GM20000 (cell line): ENCODE measurements around the gene MTHFS.
A peak's percentile ranks its signal among the peaks of the same experiment; 100 is the strongest.

ENCODE experiments used
- DNase-seq: peaks from one replicate; pipeline ENCODE4 v3.0.0; 2012; ENCODE audit warnings: low spot score
- CTCF ChIP-seq: IDR thresholded peaks from 2 replicates; pipeline ENCODE4 v1.5.1; 2012; ENCODE audit warnings: mild to moderate bottlenecking, control low read depth; ENCODE audit errors: extremely low read depth, missing control alignments

MTHFS gene

GRCh38 chr15:79863886-79864285 is 32.9 kb downstream of the MTHFS start:
- DNase-seq, result no peak
- TF ChIP-seq CTCF, result no peak

- DNase-seq, result no peak
- no peak for TF ChIP-seq CTCF
Measured at GRCh38 chr15:79862191-79862590, 34.6 kb downstream of the MTHFS start.

DNA sequence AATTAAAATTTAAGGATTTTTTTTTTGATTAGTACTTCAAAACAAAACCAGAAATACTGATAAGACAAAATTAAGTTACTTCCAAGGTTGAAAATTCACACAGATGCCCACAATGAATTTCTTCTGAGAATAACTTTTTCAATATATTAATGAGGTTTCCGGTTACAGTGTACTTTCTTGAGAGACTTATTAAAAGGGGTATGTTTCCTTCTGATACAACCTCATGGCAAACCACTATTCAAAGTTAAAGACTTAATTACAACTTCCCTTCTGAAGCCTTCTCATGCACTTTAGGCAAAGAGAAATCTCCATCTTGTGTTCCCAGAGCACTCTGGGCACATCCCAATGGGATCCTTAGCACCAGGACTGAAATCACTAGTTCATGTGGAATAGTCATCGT is 36.2 kb downstream of the MTHFS start:
- TF ChIP-seq CTCF, result no peak
- no peak for DNase-seq

DNA sequence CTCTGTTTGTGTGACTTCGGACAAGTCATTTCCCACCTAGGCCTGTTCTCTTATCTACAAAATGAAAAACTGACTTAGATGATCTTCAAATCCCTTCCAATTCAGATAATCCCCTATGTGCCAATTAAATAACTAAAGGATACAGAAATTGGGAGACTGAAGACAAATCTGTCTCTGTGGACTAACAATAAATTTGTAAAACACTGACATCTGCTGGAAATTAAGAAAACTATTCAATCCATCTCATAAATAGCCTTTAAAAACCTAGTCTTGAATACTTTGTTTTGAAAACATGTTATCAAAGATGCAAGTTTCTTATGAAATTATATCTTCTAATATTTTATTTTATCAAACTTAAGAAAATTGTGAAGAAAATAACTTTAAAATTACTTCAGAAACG is 38.3 kb downstream of the MTHFS start:
- no peak for TF ChIP-seq CTCF
- no peak for DNase-seq

- TF ChIP-seq CTCF, result peak; percentile 92
- peak; percentile 60 for DNase-seq
Measured at GRCh38 chr15:79853492-79854328, 43.1 kb downstream of the MTHFS start.

DNA sequence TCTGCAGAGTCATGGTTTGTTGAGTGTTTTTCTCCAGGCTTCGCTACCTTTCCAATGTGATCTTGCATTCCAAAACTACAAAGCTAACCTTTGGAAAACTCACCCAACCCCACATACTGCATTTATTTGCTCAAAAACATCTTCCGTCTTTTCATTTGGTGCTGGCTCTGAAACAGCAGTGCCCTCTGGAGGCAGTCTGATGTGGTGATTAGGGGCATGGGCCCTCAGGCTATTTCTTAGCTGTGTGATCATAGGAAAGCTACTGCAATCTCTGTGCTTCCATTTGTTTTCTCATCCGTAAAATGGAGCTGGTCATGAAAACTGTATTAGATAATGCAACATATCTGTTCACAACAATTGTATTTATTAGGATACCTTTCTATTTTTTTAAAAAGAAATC is 47.0 kb downstream of the MTHFS start:
- peak; percentile 59 for TF ChIP-seq CTCF

DNA sequence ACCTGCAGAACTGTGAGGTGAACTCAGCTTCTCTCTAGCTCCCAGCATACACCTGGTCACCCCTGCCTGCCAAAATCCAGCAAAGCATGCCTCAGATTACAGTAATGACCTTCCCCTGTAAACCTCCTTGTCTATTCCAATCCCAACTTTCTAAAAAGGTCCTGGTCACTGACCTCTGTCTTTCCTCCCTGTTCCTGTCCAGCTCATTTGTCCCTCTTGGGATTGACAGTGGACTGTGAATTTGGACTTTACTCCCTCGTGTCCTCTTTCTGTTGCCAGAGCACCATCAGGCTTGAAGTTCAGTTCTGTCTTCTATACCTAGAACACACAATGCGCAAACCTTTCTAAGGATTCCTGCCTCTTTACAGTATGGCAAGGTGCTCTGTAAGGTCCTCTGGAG is 50.3 kb downstream of the MTHFS start:
- no peak for TF ChIP-seq CTCF
- no peak for DNase-seq

More for the DNA sequence above, 47.0 kb downstream of the MTHFS start:
- DNase-seq, result peak; percentile 25
